Measurements from ENCODE around the gene XIRP2.

DNA sequence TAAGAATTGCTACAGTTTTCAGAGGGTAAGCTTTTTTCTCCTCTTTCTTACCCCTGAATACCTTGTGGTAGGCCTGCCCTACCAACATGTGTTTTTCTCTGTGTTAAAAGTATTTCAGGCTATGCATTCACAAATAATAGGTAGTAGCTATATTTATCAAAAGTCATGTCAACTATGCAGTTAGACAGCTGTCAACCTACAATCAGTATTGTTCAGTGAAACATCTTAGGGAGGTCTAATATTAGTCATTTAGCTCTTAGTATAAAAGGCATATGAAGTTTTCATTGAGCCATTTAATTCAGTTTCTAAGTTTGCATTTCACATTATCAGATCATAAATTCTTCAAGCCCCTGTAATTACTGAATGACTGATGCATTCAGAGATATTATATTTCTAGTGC lies 36.7 kb downstream of the XIRP2 start:
- TF ChIP-seq EGR1 (IDR thresholded peaks at IDR 0.05; ENCODE audit: borderline replicate concordance, low read depth, low read length) (no peak), ASH2L (IDR thresholded peaks at IDR 0.05; ENCODE audit: low read length) (no peak), YY1 (IDR thresholded peaks at IDR 0.05; ENCODE audit: low read depth, low read length) (no peak), KDM1A (IDR thresholded peaks at IDR 0.05; ENCODE audit: borderline replicate concordance, low read length) (no peak), EZH2 (IDR thresholded peaks at IDR 0.05; ENCODE audit: low read depth, low read length, severe bottlenecking) (no peak), RAD21 (IDR thresholded peaks at IDR 0.05 in 1 of 2, conservative IDR thresholded peaks at IDR 0.05 in 1 of 2; ENCODE audit: low read depth in 2 of 2, low read length in 2 of 2) (no peak), JUND (IDR thresholded peaks at IDR 0.05; ENCODE audit: low read length) (no peak), EP300 (IDR thresholded peaks at IDR 0.05; ENCODE audit: borderline replicate concordance in 1 of 2, low read depth in 2 of 2, low read length in 2 of 2) (no peak), CHD1 (IDR thresholded peaks at IDR 0.05; ENCODE audit: low read depth, low read length) (no peak), SAP30 (IDR thresholded peaks at IDR 0.05; ENCODE audit: insufficient read depth, insufficient replicate concordance, low read length) (no peak)
- TF ChIP-seq, protein P1, sequence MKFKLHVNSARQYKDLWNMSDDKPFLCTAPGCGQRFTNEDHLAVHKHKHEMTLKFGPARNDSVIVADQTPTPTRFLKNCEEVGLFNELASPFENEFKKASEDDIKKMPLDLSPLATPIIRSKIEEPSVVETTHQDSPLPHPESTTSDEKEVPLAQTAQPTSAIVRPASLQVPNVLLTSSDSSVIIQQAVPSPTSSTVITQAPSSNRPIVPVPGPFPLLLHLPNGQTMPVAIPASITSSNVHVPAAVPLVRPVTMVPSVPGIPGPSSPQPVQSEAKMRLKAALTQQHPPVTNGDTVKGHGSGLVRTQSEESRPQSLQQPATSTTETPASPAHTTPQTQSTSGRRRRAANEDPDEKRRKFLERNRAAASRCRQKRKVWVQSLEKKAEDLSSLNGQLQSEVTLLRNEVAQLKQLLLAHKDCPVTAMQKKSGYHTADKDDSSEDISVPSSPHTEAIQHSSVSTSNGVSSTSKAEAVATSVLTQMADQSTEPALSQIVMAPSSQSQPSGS (IDR thresholded peaks at IDR 0.05; ENCODE audit: low read length): no peak
- TF ChIP-seq, protein P2, sequence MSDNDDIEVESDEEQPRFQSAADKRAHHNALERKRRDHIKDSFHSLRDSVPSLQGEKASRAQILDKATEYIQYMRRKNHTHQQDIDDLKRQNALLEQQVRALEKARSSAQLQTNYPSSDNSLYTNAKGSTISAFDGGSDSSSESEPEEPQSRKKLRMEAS (IDR thresholded peaks at IDR 0.05): no peak
- TF ChIP-seq, protein P3, sequence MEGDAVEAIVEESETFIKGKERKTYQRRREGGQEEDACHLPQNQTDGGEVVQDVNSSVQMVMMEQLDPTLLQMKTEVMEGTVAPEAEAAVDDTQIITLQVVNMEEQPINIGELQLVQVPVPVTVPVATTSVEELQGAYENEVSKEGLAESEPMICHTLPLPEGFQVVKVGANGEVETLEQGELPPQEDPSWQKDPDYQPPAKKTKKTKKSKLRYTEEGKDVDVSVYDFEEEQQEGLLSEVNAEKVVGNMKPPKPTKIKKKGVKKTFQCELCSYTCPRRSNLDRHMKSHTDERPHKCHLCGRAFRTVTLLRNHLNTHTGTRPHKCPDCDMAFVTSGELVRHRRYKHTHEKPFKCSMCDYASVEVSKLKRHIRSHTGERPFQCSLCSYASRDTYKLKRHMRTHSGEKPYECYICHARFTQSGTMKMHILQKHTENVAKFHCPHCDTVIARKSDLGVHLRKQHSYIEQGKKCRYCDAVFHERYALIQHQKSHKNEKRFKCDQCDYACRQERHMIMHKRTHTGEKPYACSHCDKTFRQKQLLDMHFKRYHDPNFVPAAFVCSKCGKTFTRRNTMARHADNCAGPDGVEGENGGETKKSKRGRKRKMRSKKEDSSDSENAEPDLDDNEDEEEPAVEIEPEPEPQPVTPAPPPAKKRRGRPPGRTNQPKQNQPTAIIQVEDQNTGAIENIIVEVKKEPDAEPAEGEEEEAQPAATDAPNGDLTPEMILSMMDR (IDR thresholded peaks at IDR 0.05; ENCODE audit: control extremely low read depth in 1 of 3, insufficient read depth in 1 of 3, low read depth in 1 of 3, low read length in 3 of 3): no peak

Data from H1 (cell line).